ENCODE results near the gene RMRP.

RMRP gene

GRCh38 chr9:35687306-35687705 is 29.5 kb upstream of the RMRP start:
- in situ Hi-C loops (cut with MboI; ENCODE audit: low sequenced_read_pairs), result no loop called here

GRCh38 chr9:35686222-35687203 is 28.7 kb upstream of the RMRP start:
- in situ Hi-C loops (cut with MboI; ENCODE audit: low sequenced_read_pairs), result no loop called here

GRCh38 chr9:35685506-35685905 is 27.7 kb upstream of the RMRP start:
- in situ Hi-C loops (cut with MboI; ENCODE audit: low sequenced_read_pairs), result no loop called here

GRCh38 chr9:35684921-35685320 is 27.1 kb upstream of the RMRP start:
- in situ Hi-C loops (cut with MboI; ENCODE audit: low sequenced_read_pairs), result no loop called here

GRCh38 chr9:35683323-35683722 is 25.5 kb upstream of the RMRP start:
- in situ Hi-C loops (cut with MboI; ENCODE audit: low sequenced_read_pairs), result no loop called here

- in situ Hi-C loops (cut with MboI; ENCODE audit: low sequenced_read_pairs), result no loop called here
These were observed 24.9 kb upstream of the RMRP start for GRCh38 chr9:35682520-35683315.

GRCh38 chr9:35682051-35682450 is 24.2 kb upstream of the RMRP start:
- in situ Hi-C loops (cut with MboI; ENCODE audit: low sequenced_read_pairs), result no loop called here

- in situ Hi-C loops (cut with MboI; ENCODE audit: low sequenced_read_pairs), result no loop called here
These were observed 23.7 kb upstream of the RMRP start for GRCh38 chr9:35681341-35682002.

- in situ Hi-C loops (cut with MboI; ENCODE audit: low sequenced_read_pairs), result no loop called here
These were observed 22.7 kb upstream of the RMRP start for GRCh38 chr9:35680331-35681105.

- in situ Hi-C loops (cut with MboI; ENCODE audit: low sequenced_read_pairs), result no loop called here
These were observed 22.0 kb upstream of the RMRP start for GRCh38 chr9:35679766-35680330.

GRCh38 chr9:35679091-35679490 is 21.3 kb upstream of the RMRP start:
- in situ Hi-C loops (cut with MboI; ENCODE audit: low sequenced_read_pairs), result no loop called here

GRCh38 chr9:35675732-35676392 is 18.0 kb upstream of the RMRP start:
- in situ Hi-C loops (cut with MboI; ENCODE audit: low sequenced_read_pairs), result no loop called here

- in situ Hi-C loops (cut with MboI; ENCODE audit: low sequenced_read_pairs), result no loop called here
These were observed 17.4 kb upstream of the RMRP start for GRCh38 chr9:35675204-35675603.

GRCh38 chr9:35674025-35674361 is 16.2 kb upstream of the RMRP start:
- in situ Hi-C loops (cut with MboI; ENCODE audit: low sequenced_read_pairs), result no loop called here

- in situ Hi-C loops (cut with MboI; ENCODE audit: low sequenced_read_pairs), result no loop called here
These were observed 15.6 kb upstream of the RMRP start, which contains the start of gene CA9 for GRCh38 chr9:35673132-35674024. Gene CA9 (plus strand): TSS chr9:35673928. CDS start chr9:35673960, 32 bp downstream.

- in situ Hi-C loops (cut with MboI; ENCODE audit: low sequenced_read_pairs), result no loop called here
These were observed 11.7 kb upstream of the RMRP start for GRCh38 chr9:35669331-35670145.

- in situ Hi-C loops (cut with MboI; ENCODE audit: low sequenced_read_pairs), result no loop called here
These were observed 10.1 kb upstream of the RMRP start for GRCh38 chr9:35667939-35668338.

GRCh38 chr9:35666549-35666948 is 8.7 kb upstream of the RMRP start:
- in situ Hi-C loops (cut with MboI; ENCODE audit: low sequenced_read_pairs), result no loop called here

All from hTERT RPE-1 (cell line).